HG02763 (cell line): ENCODE data around the gene IRS4.

ENCODE experiments used
- ATAC-seq: cut with Tn5 transposase; IDR thresholded peaks from one replicate; pipeline ENCODE4 v1.9.1; 2021; ENCODE audit warnings: mild to moderate bottlenecking, moderate library complexity; ENCODE audit not compliant: unreplicated experiment

Gene IRS4

DNA sequence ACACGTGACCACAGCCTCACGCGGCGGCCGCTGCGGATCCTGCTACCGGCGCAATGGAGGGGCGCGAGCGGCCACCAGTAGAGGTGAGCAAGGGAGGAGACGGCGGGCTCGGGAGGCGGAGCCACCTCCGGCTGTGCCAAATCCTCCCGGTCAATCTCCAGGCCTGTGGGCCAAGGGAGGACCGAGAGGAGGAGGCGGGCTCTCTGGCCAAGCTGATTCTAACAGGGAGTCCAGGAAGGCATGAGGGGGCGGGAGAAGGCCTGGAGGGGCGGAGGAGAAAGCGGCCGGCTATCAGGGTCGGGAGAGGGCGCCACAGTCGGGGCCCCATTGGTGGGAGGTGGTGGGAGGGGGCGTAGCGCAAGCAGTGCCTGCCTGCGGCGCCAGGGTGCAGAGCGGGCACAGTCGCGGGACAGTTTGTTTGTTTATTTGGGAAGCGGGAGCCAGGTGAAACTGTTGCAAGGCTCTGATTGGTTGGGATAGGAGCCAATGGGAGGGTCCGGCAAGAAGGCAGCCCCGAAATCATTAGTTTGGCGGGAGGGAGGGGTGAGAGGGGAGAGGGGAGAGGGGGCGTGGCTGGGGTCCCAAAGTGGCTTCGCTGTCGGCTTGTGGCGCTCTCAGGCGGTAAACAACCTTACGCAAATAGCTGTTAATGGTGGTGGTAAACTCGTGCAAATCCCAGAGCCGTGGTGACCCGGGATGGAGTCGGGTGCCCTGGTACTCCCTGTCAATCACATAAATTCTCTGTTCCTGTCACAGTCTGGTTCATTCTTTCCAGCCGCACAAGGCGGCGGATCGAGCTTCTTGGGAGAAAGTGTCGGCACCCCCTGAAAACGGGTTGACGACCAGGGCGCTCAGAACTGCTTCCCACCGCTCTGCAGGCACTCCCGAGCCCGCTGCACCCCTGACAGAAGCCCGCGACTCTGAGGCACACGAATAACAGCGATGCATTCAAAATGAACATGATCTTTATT is at the start of gene IRS4:
IRS4 (minus strand) TSS at position 55 of the 971 bp plus-strand sequence.
- no peak for ATAC-seq

DNA sequence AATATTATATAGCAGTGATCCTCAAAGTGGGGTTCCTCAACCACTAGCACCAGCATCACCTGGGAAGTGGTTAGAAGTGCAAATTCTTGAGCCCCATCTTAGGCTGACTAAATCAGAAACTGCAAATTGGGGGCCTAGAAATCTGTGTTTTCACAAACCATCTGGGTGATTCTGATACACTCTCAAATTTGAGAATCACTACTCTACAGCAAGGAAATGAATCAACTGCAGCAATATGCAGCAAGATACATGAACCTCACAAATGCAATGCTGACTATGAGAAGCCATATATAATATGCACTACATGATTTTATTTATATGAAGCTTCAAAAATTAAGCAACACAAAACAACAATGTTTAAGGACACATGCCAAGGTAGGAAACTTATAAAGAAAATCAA is 36.2 kb upstream of the IRS4 start:
- ATAC-seq, result no peak

DNA sequence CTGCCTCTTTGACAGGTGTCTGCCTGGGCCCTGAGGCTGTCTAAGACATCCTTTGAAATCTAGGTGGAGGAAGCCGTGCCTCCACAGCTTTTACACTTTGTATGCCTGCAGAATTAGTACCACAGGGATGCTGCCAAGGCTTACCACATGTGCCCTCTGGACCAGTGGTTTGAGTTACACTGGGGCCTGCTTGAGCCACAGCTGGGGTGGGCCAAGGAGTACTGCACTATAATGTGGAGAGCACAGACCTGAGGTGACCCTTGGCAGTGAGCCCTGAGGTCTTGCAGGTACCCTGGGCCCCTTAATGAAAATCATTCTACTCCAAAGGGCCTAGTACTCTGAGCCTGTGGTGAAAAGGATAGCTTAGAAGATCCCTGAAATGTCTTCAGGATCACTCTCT is 27.2 kb upstream of the IRS4 start:
- no peak for ATAC-seq

- no peak for ATAC-seq
Measured at GRCh38 chrX:108740299-108740774, 4.0 kb upstream of the IRS4 start.

DNA sequence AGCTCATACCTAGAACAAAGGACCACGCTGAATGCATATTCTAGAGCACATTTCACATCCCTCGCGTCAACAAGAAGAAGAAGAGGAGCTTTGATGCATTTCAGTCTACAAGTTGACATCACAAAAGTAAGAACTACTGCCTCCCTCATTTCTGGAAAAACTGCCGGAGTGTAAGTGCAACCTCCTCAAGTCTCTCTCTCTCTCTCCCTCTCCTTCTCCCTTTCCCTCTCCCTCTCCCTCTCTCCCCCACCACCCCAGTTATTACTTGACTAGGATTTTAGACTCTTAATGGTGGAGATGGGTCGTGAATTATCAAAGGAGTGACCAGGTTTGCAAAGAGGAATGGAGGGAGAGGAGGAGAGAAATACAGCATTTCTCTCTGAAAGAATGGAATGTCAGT is 1.4 kb upstream of the IRS4 start:
- no peak for ATAC-seq

DNA sequence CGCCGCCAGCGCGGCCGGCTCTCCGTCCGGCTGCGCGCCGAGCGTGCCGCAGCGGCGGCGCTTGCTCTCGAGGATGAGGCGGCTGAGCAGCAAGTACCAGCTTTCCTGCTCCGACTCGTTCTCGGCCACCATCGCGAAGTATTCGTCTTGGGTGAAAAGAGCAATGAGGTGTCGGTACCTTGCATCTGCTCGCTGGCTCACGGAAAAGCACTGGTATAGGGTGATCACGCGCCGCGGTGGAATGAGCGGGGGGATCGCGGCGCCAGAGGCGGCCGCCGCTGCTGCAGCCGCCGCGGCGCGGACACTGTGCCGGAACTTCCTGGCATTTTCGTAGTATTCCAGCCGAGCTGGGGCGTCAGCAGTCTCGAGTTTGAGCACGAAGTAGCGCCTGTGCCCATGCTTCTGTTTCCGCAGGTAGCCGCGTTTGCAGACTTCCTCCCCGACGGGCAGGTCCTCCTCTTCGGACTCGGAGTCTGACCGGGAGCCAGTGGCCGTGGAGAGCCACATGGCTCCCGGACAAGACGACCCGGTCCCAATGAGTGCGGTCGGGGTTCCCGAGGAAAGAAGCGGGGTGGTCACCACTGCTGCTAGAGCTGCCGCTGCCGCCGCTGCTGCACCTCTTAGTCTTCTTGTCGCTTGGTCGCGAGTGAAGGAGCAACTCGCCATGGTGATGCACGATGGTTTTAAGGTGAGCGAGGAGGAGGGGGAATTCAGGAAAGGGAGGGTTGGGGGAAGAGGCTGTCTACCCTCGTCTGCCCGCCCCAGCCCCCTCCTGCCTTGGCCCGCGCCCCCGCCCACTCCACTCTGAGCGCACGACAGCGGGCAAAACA is 469 bp downstream of the IRS4 start:
- ATAC-seq, result no peak

DNA sequence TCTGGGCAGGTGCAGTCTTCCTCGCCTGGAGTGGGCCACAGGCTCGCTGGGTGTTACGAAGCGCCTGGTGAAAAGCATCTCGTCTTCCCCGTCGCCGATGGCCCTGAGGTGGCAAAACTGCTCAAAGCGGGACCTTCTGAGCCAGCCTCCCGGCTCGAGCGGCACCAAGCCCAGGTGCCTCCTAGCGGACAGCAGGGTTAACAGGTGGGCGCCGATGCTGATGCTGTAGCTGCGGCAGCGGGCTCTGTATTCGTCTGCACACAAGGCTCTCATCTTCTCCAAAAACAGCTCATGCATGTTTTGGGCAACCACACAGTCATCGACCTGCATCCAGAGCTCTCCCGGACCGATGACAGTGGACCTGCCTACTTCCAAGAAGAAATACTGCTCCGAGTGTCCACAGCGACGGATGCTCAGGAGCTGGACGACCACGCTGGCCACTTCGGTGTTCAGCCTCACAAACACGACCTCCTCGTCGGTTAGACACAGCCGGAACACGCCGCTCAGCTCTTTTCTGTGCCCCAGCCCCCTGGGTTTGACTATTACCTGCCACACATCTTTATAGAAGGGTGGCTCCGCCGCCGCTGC is 1.2 kb downstream of the IRS4 start:
- no peak for ATAC-seq

GRCh38 chrX:108734426-108734825 is 1.9 kb downstream of the IRS4 start:
- no peak for ATAC-seq

- no peak for ATAC-seq
Measured at GRCh38 chrX:108732630-108733321, 3.6 kb downstream of the IRS4 start.

DNA sequence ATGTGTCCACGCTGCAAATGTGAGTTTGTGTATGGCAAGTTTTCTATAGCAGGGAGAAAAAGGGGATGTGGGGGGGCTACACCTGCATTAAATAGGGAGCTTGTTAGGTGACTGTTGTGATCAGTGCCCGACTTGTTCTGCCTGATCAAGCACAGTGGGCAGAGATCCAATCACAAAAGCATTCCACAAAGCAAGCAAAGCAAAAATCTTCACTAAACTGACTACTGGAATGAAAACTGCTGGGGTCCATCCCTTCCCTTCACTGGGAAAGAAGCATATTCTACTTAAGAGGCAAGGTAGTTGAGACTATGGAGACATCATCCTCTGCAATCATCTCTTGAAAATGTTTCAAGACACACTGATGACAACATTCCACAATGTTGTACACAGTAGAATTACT is 5.2 kb downstream of the IRS4 start:
- no peak for ATAC-seq

- no peak for ATAC-seq
Measured at GRCh38 chrX:108726748-108727147, 9.6 kb downstream of the IRS4 start.

GRCh38 chrX:108722561-108722960 is 13.8 kb downstream of the IRS4 start:
- no peak for ATAC-seq

GRCh38 chrX:108712886-108713285 is 23.5 kb downstream of the IRS4 start:
- no peak for ATAC-seq

DNA sequence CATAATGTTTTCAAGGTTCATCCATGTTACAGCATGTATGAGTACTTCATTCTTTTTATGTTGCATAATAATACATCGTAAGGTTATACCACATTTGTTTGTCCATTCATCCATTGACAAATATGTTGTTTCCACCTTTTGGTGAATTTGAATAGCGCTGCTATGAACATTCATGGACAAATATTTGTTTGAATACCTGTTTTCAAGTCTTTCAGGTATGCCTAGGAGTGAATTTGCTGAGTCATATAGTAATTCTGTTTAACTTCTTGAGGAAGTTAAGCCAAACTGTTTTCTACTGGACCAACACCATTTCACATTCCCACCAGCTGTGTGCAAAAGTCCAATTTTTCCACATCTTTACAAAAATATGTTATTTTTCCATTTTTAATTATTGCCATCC is 31.5 kb downstream of the IRS4 start:
- ATAC-seq, result no peak

GRCh38 chrX:108702530-108702929 is 33.8 kb downstream of the IRS4 start:
- no peak for ATAC-seq

- ATAC-seq, result no peak
Measured at GRCh38 chrX:108701633-108702032, 34.7 kb downstream of the IRS4 start.

DNA sequence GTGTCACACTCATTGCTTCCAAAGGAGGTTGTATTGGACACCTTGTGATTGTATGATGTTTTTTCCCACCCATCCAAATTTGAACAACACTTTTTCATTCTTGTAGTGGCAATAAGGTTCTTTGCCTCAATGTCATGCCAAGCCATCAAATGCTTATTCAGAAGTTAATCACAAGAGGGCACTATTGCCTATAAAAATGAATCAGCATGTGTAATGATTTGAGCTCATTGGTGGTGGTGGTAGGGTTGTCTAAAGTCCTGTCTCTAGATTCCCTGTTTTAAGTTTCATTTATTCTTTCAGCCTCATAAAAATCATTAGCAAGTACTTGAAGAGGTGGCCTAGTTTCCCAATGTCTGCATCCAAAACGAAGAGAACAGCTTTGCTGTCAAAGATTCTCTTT is 37.0 kb downstream of the IRS4 start:
- no peak for ATAC-seq

GRCh38 chrX:108696690-108697089 is 39.7 kb downstream of the IRS4 start:
- ATAC-seq, result no peak
